Measurements from ENCODE around the gene CRYBB2.
"Not testable (repeated sequence)": the region's sequence is repeated elsewhere in the genome, so short reads cannot be mapped to it uniquely, and the experiment has no call there.

CRYBB2 gene, protein sequence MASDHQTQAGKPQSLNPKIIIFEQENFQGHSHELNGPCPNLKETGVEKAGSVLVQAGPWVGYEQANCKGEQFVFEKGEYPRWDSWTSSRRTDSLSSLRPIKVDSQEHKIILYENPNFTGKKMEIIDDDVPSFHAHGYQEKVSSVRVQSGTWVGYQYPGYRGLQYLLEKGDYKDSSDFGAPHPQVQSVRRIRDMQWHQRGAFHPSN
- long read RNA-seq, donor 1: 0 reads
- long read RNA-seq, donor 2: 0 reads
- long read RNA-seq, donor 3: 0 reads
- long read RNA-seq, donor 4: 0 reads
- long read RNA-seq, donor 5: 0 reads
- long read RNA-seq, donor 6: 0 reads
- long read RNA-seq, donor 7: 0 reads
- long read RNA-seq, donor 8: 0 reads

GRCh38 chr22:25219211-25219689 lies at the start of gene CRYBB2:
Gene CRYBB2, plus strand, starts transcription at chr22:25219639. Its CDS starts 1,791 bp downstream, at chr22:25221430.
- no peak for DNase-seq

- no peak for DNase-seq
These were observed 48.9 kb upstream of the CRYBB2 start for GRCh38 chr22:25170426-25170980.

DNA sequence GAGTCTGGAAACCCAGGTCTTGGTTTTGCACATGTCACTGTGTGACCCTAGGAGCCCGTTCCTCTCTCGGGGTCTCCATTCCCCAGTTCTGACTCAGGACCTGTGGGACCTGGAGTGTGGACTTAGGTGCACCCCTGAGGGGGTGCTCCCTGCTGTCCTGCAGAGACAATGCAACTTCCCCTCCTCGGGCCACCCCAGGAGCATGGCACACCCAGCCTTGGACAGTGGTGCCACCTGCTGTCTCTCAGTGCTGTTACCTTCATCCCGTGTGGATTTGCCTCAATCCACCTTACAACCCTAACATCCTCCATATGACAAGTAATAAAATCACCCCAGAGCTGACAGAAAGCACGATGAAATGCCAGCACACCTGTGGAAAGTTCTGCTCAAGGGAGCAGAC lies 47.3 kb upstream of the CRYBB2 start:
- no peak for DNase-seq

GRCh38 chr22:25174156-25174887 lies 45.1 kb upstream of the CRYBB2 start:
- DNase-seq: no peak

- DNase-seq: no peak
These were observed 44.5 kb upstream of the CRYBB2 start for GRCh38 chr22:25174888-25175411.

GRCh38 chr22:25176175-25176574 lies 43.3 kb upstream of the CRYBB2 start:
- no peak for DNase-seq

- DNase-seq: no peak
These were observed 42.6 kb upstream of the CRYBB2 start for GRCh38 chr22:25176799-25177198.

DNA sequence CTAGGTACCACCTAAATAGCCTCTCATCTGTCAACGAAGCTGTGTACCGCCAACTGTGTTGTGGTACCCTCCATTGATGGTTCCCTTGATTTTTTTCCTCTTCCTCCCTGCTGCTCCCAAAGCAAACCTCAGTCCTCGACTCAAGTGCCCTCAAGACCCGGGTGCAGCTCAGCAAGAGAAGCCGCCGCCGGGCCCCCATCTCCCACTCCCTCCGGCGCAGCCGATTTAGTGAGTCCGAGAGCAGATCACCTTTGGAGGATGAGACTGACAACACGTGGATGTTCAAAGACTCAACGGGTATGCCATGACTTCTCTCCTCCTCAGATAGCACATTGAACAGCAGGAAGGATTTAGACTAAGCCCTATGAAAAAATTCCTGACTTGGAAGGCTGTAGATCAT lies 42.2 kb upstream of the CRYBB2 start:
- no peak for DNase-seq

- DNase-seq: no peak
These were observed 41.5 kb upstream of the CRYBB2 start for GRCh38 chr22:25177895-25178294.

DNA sequence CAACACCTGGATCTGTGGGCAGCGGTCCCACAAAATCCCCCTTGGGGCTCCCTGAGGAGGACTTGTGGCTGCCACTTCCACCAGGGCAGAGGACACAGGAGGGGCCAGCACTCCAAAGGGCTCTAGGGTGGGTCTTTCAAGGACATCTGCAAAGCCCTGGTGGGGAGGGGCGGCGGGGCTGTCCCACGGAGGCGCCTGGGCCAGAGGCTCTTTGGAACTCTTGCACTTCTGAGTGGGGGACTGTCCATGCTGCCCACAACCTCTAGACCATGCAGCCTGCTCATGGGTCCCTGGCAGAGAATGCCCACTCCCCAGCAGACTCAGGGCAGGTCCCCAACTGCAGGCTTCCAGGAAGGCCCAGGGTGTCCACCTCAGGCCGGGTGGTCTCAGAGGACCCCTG lies 41.1 kb upstream of the CRYBB2 start:
- not testable (repeated sequence) for DNase-seq

- DNase-seq: peak; percentile 62
These were observed 40.4 kb upstream of the CRYBB2 start for GRCh38 chr22:25178869-25179631.

DNA sequence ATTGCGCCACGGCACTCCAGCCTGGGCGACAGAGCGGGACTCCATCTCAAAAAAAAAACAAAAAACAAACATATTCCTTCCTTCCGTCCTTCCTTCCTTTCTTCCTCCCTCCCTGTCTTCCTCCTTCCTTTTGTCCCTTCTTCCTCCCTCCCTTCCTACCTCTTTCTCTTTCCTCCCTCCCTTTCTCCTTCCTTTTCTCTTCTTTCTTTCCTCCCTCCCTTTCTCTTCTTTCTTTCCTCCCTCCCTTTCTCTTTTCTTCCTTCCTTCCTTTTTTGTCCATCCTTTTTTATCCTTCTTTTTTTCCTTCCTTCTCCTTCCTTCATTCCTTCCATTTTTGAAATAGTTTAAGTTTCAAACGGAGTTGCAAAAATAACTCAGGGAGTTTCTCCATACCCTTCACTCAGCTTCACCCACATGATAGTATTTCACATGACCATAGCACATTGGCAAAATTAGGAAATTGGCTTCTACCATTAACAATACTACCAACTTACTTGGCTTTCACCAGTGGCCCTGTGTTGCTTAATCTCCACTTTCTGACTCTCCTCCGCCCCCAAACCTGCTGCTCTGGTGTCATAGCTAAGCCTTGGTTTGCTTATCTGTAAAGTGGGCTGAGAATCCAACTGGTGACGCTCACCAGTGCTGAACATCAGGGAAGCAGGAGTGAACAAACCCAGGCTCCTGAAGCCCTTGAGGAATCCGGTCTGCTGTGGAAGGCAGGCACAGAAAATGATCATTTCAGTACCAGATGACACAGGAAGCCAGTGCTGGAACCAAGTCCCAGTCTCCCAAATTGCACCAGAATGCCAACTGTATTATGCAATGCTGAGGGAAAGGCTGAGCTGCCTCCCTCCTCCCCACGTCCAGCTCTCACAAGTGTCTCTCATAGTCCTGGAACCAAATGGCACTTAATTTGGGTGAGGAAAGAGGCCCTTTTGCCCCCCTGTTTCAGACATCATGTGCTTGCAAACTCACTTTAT lies 37.0 kb upstream of the CRYBB2 start:
- DNase-seq: no peak

- no peak for DNase-seq
These were observed 35.4 kb upstream of the CRYBB2 start for GRCh38 chr22:25183949-25184619.

GRCh38 chr22:25186140-25186539 lies 33.3 kb upstream of the CRYBB2 start:
- DNase-seq: no peak

DNA sequence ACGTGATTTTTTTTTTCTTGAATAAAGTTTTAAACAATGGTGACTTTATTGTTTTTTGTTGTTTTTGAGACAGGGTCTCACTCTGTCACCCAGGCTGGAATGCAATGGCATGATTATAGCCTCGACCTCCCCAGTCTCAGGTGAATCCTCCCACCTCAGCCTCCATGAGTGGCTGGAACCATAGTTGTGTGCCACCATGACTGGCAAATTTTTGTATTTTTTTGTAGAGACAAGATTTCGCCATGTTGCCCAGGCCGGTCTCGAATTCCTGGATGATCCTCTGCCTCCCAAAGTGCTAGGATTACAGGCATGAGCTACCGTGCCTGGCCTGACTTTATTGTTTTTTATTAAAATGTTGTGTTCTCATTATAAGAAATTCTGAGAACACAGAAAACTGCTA lies 32.0 kb upstream of the CRYBB2 start:
- no peak for DNase-seq

DNA sequence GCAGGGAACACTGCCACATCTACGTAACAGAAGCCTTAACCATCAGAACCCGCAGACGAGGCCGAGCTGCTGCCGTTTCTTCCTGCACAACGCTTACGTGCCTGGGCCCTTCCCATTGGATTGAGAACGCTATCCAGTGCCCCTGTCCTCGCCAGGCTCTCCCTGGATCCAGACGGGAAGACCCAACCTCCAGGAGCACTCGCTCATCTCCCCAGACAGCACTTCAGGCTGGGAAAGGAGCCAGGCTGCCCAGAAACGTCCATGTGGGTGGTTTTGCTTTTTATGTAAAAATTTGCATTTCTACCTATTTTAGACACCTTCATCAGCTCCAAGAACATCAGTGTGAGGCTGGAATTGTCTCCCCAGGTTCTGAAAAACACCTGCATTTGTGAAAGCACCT lies 27.0 kb upstream of the CRYBB2 start:
- no peak for DNase-seq

DNA sequence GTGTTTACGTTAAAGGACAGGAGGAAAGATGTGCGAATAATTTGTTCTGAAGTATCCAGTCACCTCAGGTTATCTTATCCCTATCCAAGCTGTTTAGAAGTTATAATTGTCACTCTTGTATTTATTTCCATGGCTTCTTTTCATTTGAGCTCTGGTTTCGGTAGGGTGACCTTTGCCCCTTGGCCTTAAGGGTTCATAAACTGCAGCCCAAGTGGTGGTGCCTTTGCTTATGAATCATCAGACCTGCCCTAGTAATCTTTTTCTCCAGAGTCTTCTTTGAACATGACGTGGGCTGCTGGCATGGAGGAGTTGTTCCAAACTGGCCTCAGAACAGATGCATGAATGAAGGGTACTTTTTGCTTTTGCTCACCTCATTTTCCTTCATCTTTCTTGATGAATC lies 26.3 kb upstream of the CRYBB2 start:
- no peak for DNase-seq

DNA sequence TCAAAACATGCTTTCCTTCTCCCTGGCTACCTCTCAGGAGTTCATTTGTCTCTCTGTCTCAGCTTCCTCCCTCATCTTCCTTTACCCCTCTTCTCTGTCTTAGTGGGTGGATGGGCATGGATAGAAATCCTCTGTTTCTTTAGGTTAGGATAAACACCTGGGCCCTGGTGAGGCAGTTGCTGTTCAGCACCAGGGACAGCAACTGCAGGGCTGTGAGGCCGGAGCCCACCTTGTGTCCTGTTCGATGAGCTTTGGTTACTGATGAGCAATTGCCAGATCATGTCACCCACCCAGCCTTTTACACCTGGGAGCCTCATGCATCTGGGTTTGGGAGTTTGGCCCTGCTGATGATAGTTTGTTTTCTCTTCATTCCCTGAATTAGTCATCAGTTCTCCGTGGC lies 25.9 kb upstream of the CRYBB2 start:
- DNase-seq: no peak

DNA sequence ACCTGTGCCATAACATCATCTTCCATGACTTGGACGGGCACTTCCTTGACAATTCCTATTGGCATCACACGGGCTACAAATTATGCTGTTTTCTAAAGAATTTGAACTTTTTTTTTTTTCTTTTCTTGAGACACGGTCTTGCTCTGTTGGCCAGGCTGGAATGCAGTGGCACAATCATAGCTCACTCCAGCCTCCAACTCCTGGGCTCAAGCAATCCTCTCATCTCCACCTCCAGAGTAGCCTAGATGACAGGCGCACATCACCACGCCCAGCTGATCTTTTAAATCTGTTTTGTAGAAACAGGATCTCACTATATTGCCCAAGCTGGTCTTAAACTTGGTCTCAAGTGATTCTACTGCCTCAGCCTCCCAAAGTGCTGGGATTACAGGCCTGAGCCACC lies 23.1 kb upstream of the CRYBB2 start:
- DNase-seq: no peak

- DNase-seq: no peak
These were observed 22.1 kb upstream of the CRYBB2 start for GRCh38 chr22:25197340-25197739.
